HCT116 (cell line): Measurements from ENCODE around the gene MIER2. TPM values are rescaled to one million over a fixed set of nuclear protein-coding genes. Genes with fewer than 3 reads are reported as not detected.

Source experiments
- ATAC-seq: fragments of 200-7000 bp; cut with Tn5 transposase; 2 replicates; pipeline ENCODE4 v1.9.1; 2020; ENCODE audit warnings: mild to moderate bottlenecking, moderate library complexity
- BruUV-seq: library from RNA; stranded (reverse); fragments of 400-500 nt; replicated peaks from 2 replicates; lab custom pipeline; 2021; lab: Mats Ljungman, UMichigan
- CTCF ChIA-PET: fragments of 300-600 bp; sonication (Branson Sonifier 250); formaldehyde crosslinking; loops from one replicate; lab custom pipeline; 2021; ENCODE audit warnings: antibody characterized with exemption; lab: Charles Lee
- POLR2A ChIA-PET: fragments of 300-600, 350-600 bp; sonication (Branson Sonifier 250); formaldehyde crosslinking; loops from one replicate; lab custom pipeline; 2021; ENCODE audit warnings: antibody characterized with exemption; lab: Charles Lee
- RAD21 ChIA-PET, 2 experiments: fragments of 300-600 bp; sonication (Branson Sonifier 250); formaldehyde crosslinking; loops; one replicate each; lab custom pipeline; 2023; ENCODE audit warnings: low total read pairs in 2 of 2; ENCODE audit not compliant: uncharacterized antibody in 2 of 2, unreplicated experiment in 2 of 2, low non-redundant PET in 1 of 2; lab: Charles Lee
- DNase-seq: peaks from one replicate; pipeline ENCODE4 v3.0.0-alpha.2; 2010; ENCODE audit warnings: low read depth, low spot score
- H2AFZ ChIP-seq: fragments of 200-600 bp; shearing (Covaris generic), sonication (generic); 2 replicates; pipeline ENCODE4 v1.6.1; 2017; ENCODE audit warnings: low read depth, mixed run types, mixed read lengths, antibody characterized with exemption, low read length; ENCODE audit not compliant: poor library complexity, severe bottlenecking
- H3K27ac ChIP-seq: 2 replicates; pipeline ENCODE4 v1.5.1; 2012; ENCODE audit warnings: low read depth, low read length
- H3K27me3 ChIP-seq: fragments of 200-600 bp; sonication (generic); 2 replicates; pipeline ENCODE4 v1.6.1; 2016; ENCODE audit warnings: mixed run types, low read length, mixed read lengths; ENCODE audit not compliant: insufficient read depth
- H3K36me3 ChIP-seq, 2 experiments: fragments of 200-500 bp in 1 of 2; fragments of 200-600 bp in 1 of 2; sonication (Bioruptor generic) in 1 of 2; sonication (generic) in 1 of 2; 2 replicates each; pipeline versions ENCODE4 v1.5.1 to v1.6.1; 2014 to 2016; ENCODE audit warnings: low read length in 2 of 2, inconsistent platforms in 1 of 2, mixed read lengths in 1 of 2, mixed run types in 1 of 2; ENCODE audit not compliant: insufficient read depth in 2 of 2, control insufficient read depth in 1 of 2
- H3K4me1 ChIP-seq, 2 experiments: fragments of 200-600 bp in 1 of 2; sonication (generic) in 1 of 2; 2 replicates each; pipeline versions ENCODE4 v1.5.1 to v1.6.1; 2012 to 2017; ENCODE audit warnings: low read length in 2 of 2, inconsistent platforms in 1 of 2, mild to moderate bottlenecking in 1 of 2, mixed read lengths in 1 of 2, mixed run types in 1 of 2, moderate library complexity in 1 of 2; ENCODE audit not compliant: insufficient read depth in 2 of 2, control insufficient read depth in 1 of 2
- H3K4me2 ChIP-seq: fragments of 200-600 bp; sonication (generic); 2 replicates; pipeline ENCODE4 v1.6.1; 2017; ENCODE audit warnings: mixed run types, low read length, mixed read lengths
- H3K4me3 ChIP-seq, 2 experiments: fragments of 200-600 bp in 1 of 2; sonication (generic) in 1 of 2; replicated peaks in 1 of 2; 2 replicates each; pipeline ENCODE4 v1.5.1; 2011 to 2016; ENCODE audit warnings: low read length in 2 of 2, control low read depth in 1 of 2, low read depth in 1 of 2, mild to moderate bottlenecking in 1 of 2, mixed read lengths in 1 of 2, mixed run types in 1 of 2
- H3K79me2 ChIP-seq: fragments of 200-600 bp; sonication (generic); 2 replicates; pipeline ENCODE4 v1.6.1; 2017; ENCODE audit warnings: mild to moderate bottlenecking, mixed run types, low read length, moderate library complexity, mixed read lengths; ENCODE audit not compliant: insufficient read depth
- H3K9ac ChIP-seq: fragments of 200-600 bp; sonication (generic); 2 replicates; pipeline ENCODE4 v1.6.1; 2016; ENCODE audit warnings: low read length, mixed read lengths
- H3K9me2 ChIP-seq: fragments of 200-600 bp; sonication (generic), shearing (Covaris generic); 2 replicates; pipeline ENCODE4 v1.6.1; 2017; ENCODE audit warnings: mixed run types, mild to moderate bottlenecking, moderate library complexity; ENCODE audit not compliant: insufficient read depth
- H3K9me3 ChIP-seq, 2 experiments: fragments of 200-500 bp in 1 of 2; fragments of 200-600 bp in 1 of 2; sonication (Bioruptor generic) in 1 of 2; sonication (generic) in 1 of 2; 2 replicates each; pipeline ENCODE4 v1.6.1; 2014 to 2017; ENCODE audit warnings: low read length in 2 of 2, mixed read lengths in 2 of 2, inconsistent platforms in 1 of 2, low read depth in 1 of 2, mild to moderate bottlenecking in 1 of 2, mixed run types in 1 of 2, moderate library complexity in 1 of 2; ENCODE audit not compliant: control insufficient read depth in 1 of 2, insufficient read depth in 1 of 2
- H4K20me1 ChIP-seq: fragments of 200-600 bp; sonication (generic), shearing (Covaris generic); 2 replicates; pipeline ENCODE4 v1.6.1; 2017; ENCODE audit warnings: mixed run types, mild to moderate bottlenecking, moderate library complexity; ENCODE audit not compliant: insufficient read depth
- ATF3 ChIP-seq: IDR thresholded peaks from 2 replicates; pipeline ENCODE4 v1.6.1; 2012
- CBX3 ChIP-seq: IDR thresholded peaks from 2 replicates; pipeline ENCODE4 v1.6.1; 2012; ENCODE audit warnings: low read depth
- CEBPB ChIP-seq: IDR thresholded peaks from 2 replicates; pipeline ENCODE4 v1.6.1; 2012; ENCODE audit warnings: low read depth
- CTCF ChIP-seq, 3 experiments: fragments of 200-600 bp in 1 of 3; sonication (generic) in 1 of 3; IDR thresholded peaks in 2 of 3; conservative IDR thresholded peaks in 1 of 3; 2 replicates each; pipeline ENCODE4 v1.5.1; 2012 to 2017; ENCODE audit warnings: low read depth in 2 of 3, low read length in 2 of 3, antibody characterized with exemption in 1 of 3, borderline replicate concordance in 1 of 3, control low read depth in 1 of 3, mild to moderate bottlenecking in 1 of 3, mixed read lengths in 1 of 3, mixed run types in 1 of 3, moderate library complexity in 1 of 3; ENCODE audit not compliant: insufficient read depth in 1 of 3
- EGR1 ChIP-seq: IDR thresholded peaks from 2 replicates; pipeline ENCODE4 v1.6.1; 2012; ENCODE audit warnings: low read depth
- EZH2 ChIP-seq: fragments of 200-600 bp; sonication (generic); IDR thresholded peaks from 2 replicates; pipeline ENCODE4 v1.6.1; 2017; ENCODE audit warnings: antibody characterized with exemption, mixed run types
- EZH2phosphoT487 ChIP-seq: fragments of 200-600 bp; IDR thresholded peaks from 2 replicates; pipeline ENCODE4 v1.6.1; 2018; ENCODE audit warnings: antibody characterized with exemption, borderline replicate concordance
- FOSL1 ChIP-seq: IDR thresholded peaks from 2 replicates; pipeline ENCODE4 v1.6.1; 2012; ENCODE audit warnings: low read depth
- POLR2A ChIP-seq: IDR thresholded peaks from 2 replicates; pipeline ENCODE4 v1.7.0; 2011; ENCODE audit warnings: borderline replicate concordance; ENCODE audit not compliant: insufficient read depth, insufficient read length; ENCODE audit errors: extremely low read depth
- POLR2AphosphoS5 ChIP-seq: IDR thresholded peaks from 2 replicates; pipeline ENCODE4 v1.6.1; 2011; ENCODE audit warnings: mild to moderate bottlenecking, low read depth, low read length, moderate library complexity
- RAD21 ChIP-seq: IDR thresholded peaks from 2 replicates; pipeline ENCODE4 v1.6.1; 2012; ENCODE audit warnings: low read depth, mild to moderate bottlenecking
- SP1 ChIP-seq: IDR thresholded peaks from 2 replicates; pipeline ENCODE4 v1.6.1; 2012; ENCODE audit warnings: low read depth
- SRF ChIP-seq: IDR thresholded peaks from 2 replicates; pipeline ENCODE4 v1.6.1; 2012; ENCODE audit warnings: low read depth
- YY1 ChIP-seq: IDR thresholded peaks from 2 replicates; pipeline ENCODE4 v1.6.1; 2011; ENCODE audit warnings: low read length, low read depth, moderate library complexity, mild to moderate bottlenecking; ENCODE audit not compliant: insufficient replicate concordance; ENCODE audit errors: extremely low read depth
- ZFX ChIP-seq: fragments of 450-650 bp; IDR thresholded peaks from 2 replicates; pipeline ENCODE4 v1.6.1; 2017
- ZNF274 ChIP-seq: fragments of 200-500 bp; sonication (Bioruptor generic); IDR thresholded peaks from 2 replicates; pipeline ENCODE4 v1.6.1; 2014; ENCODE audit warnings: mild to moderate bottlenecking, low read depth, low read length, inconsistent platforms
- intact Hi-C: fragments of 100-400 bp; cut with micrococcal nuclease; formaldehyde crosslinking; loops from 2 replicates; pipeline ENCODE4 v1.10.0; 2022
- total RNA-seq: library from RNA; stranded (reverse); gene quantifications from one replicate; pipeline ENCODE4 v1.2.1, GENCODE V29; 2021; ENCODE audit not compliant: unreplicated experiment
- TF ChIP-seq, protein P1 (sequence below): IDR thresholded peaks from 2 replicates; pipeline ENCODE4 v1.6.1; 2012

The MIER2 gene
- total RNA-seq, 1 experiment from 2014 or later: 41.5 TPM

DNA sequence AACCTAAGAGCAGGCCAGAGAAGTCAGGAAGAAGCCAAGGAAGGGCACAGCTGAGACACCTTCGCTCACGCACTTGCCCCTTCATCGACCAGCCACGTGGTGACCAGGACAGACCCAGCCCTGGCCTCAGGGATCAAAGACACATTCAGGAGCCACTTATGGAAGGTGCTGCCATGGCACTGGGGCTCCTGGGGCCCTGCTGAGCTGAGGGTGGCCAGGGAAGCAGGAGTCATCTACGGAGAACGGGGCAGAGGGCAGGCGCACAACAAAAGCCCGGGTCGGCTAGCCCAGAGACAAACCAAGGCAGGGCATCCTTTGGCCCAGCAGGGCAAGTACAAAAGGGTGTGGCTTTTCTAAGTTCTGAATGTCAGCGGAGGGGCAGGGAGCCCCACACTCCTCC lies 55.7 kb downstream of the MIER2 start:
- peak overlapping the region; percentile 99 for H3K27ac ChIP-seq
- peaks cover 12 to 28% of the 10 kb centered on the region in 2 experiments for H3K4me1 ChIP-seq
- H3K27me3 ChIP-seq: no peaks in the 10 kb centered on the region
- intact Hi-C loops: no loop called here
- H3K4me2 ChIP-seq: peak overlapping the region; percentile 84
- BruUV-seq: no TSS peak
- CTCF ChIA-PET: no interaction called here
- RAD21 ChIA-PET: no interaction called here
- no peaks in the 10 kb centered on the region for H4K20me1 ChIP-seq
- no peak overlapping the region for H2AFZ ChIP-seq
- peaks cover 57% of the 10 kb centered on the region for H3K79me2 ChIP-seq
- DNase-seq: no peak
- H3K36me3 ChIP-seq: peaks cover 15 to 17% of the 10 kb centered on the region in 2 experiments; a peak in 3 of 4 replicates
- POLR2A ChIA-PET: no interaction called here
- peak overlapping the region in 1 of 2 experiments; percentile 69; a peak in 2 of 4 replicates for H3K4me3 ChIP-seq
- H3K9me2 ChIP-seq: no peaks in the 10 kb centered on the region
- peak overlapping the region; percentile 97 for H3K9ac ChIP-seq
- no peaks in the 10 kb centered on the region for H3K9me3 ChIP-seq
- ATAC-seq: no peak
- TF ChIP-seq EZH2phosphoT487 (no peak), ZFX (no peak), POLR2A (no peak), POLR2AphosphoS5 (no peak), SP1 (no peak), SRF (no peak), CBX3 (no peak), EGR1 (no peak), YY1 (no peak), RAD21 (no peak)
- TF ChIP-seq, protein P1, sequence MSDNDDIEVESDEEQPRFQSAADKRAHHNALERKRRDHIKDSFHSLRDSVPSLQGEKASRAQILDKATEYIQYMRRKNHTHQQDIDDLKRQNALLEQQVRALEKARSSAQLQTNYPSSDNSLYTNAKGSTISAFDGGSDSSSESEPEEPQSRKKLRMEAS: no peak

DNA sequence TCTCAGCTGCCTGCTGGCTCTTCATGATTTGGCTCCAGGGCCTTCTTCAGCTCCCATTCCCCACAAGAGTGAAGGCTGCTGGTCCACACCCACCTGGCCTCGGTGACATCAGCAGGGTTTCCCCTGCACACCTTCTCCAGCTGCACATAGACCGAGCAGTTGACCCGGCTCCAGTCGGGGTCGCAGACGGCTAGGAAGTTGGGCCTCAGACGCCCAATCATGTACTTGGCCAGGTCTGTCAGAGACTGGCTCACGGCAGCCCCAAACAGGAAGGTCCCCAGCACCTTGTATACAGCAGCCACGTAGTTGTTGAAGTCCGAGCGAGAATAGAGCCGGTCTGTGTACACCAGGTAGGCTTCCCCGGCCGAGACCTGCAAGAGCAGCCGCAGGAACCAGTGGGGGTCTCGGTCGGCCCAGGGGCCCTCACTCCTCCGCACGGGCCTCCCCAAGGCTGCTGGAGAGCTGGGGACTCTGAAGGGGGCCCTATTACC lies 57.2 kb downstream of the MIER2 start:
- H3K9me2 ChIP-seq: no peaks in the 10 kb centered on the region
- intact Hi-C loops: no loop called here
- no peak for TF ChIP-seq ZNF274
- TF ChIP-seq FOSL1: no peak
- no peak for TF ChIP-seq CBX3
- TF ChIP-seq ATF3: no peak
- TF ChIP-seq CEBPB: no peak
- TF ChIP-seq, protein P1: no peak
- no peak for TF ChIP-seq EZH2
- TF ChIP-seq POLR2AphosphoS5: no peak
- no peak for TF ChIP-seq SRF
- TF ChIP-seq CTCF (IDR thresholded peaks at IDR 0.05 in 2 of 3, conservative IDR thresholded peaks at IDR 0.05 in 1 of 3; ENCODE audit: borderline replicate concordance in 1 of 3, insufficient read depth in 1 of 3, low read depth in 2 of 3, low read length in 2 of 3): no peak

More for the DNA sequence above, 57.2 kb downstream of the MIER2 start:
- RAD21 ChIA-PET: interaction anchor here in 1 of 2 experiments (0.7 kb wide), 1 partner anchor 223 kb away, joined by 3 read pairs; no protein-coding TSS in a partner anchor
- Histone ChIP-seq H3K4me2 (no peak overlapping the region), H4K20me1 (no peaks in the 10 kb centered on the region), H3K4me3 (no peak overlapping the region), H3K36me3 (peaks cover 28 to 29% of the 10 kb centered on the region in 2 experiments; a peak in 3 of 4 replicates), H3K4me1 (peaks cover 12 to 28% of the 10 kb centered on the region in 2 experiments), H3K79me2 (peaks cover 64% of the 10 kb centered on the region), H3K9ac (no peak overlapping the region), H3K27ac (peak overlapping the region; percentile 3; the same call in 1 of the 2 replicates), H2AFZ (no peak overlapping the region), H3K9me3 (no peaks in the 10 kb centered on the region), H3K27me3 (no peaks in the 10 kb centered on the region)
- ATAC-seq (no peak), DNase-seq (no peak)
- POLR2A ChIA-PET: no interaction called here
- no TSS peak for BruUV-seq
- CTCF ChIA-PET: interaction anchor here (1.3 kb wide), 1 partner anchor 223 kb away, joined by 3 read pairs; no protein-coding TSS in a partner anchor
